GM23338 (cell line): ENCODE measurements around the gene TRMT61A. TPM values are rescaled to one million over a fixed set of nuclear protein-coding genes. Genes with fewer than 3 reads are reported as not detected.

Source experiments
- ATAC-seq: fragments of 200-7000 bp; cut with Tn5 transposase; 3 replicates; pipeline ENCODE4 v1.9.1; 2020
- DNase-seq: peaks from one replicate; pipeline ENCODE4 v3.0.0-alpha.2; 2015; ENCODE audit warnings: low spot score
- H2AFZ ChIP-seq: fragments of 200-600 bp; sonication (generic); 2 replicates; pipeline ENCODE4 v1.8.0; 2016; ENCODE audit warnings: antibody characterized with exemption, mild to moderate bottlenecking, moderate library complexity
- H3F3A ChIP-seq: fragments of 200-600 bp; sonication (generic); replicated peaks from 2 replicates; pipeline ENCODE4 v1.8.0; 2017; ENCODE audit warnings: antibody characterized with exemption, mixed run types, low read depth
- H3K27ac ChIP-seq: fragments of 200-600 bp; sonication (generic); 2 replicates; pipeline ENCODE4 v1.6.1; 2016; ENCODE audit warnings: low read depth
- H3K27me3 ChIP-seq: fragments of 200-600 bp; sonication (generic); 2 replicates; pipeline ENCODE4 v1.8.0; 2016; ENCODE audit warnings: mild to moderate bottlenecking, mixed run types, moderate library complexity; ENCODE audit not compliant: insufficient read depth
- H3K36me3 ChIP-seq: fragments of 200-600 bp; sonication (generic); 2 replicates; pipeline ENCODE4 v1.8.0; 2016; ENCODE audit warnings: mild to moderate bottlenecking; ENCODE audit not compliant: insufficient read depth
- H3K4me1 ChIP-seq: fragments of 200-600 bp; sonication (generic); 2 replicates; pipeline ENCODE4 v1.8.0; 2016; ENCODE audit warnings: mild to moderate bottlenecking, moderate library complexity; ENCODE audit not compliant: insufficient read depth
- H3K4me2 ChIP-seq: fragments of 200-600 bp; sonication (generic); 2 replicates; pipeline ENCODE4 v1.7.1; 2017; ENCODE audit warnings: mixed run types
- H3K4me3 ChIP-seq: fragments of 200-600 bp; sonication (generic); 2 replicates; pipeline ENCODE4 v1.6.1; 2016; ENCODE audit warnings: mixed run types
- H3K79me2 ChIP-seq: fragments of 200-600 bp; sonication (generic); replicated peaks from 2 replicates; pipeline ENCODE4 v1.8.0; 2017; ENCODE audit warnings: mild to moderate bottlenecking; ENCODE audit not compliant: insufficient read depth
- H3K9me2 ChIP-seq: fragments of 200-600 bp; sonication (generic); 2 replicates; pipeline ENCODE4 v1.8.0; 2017; ENCODE audit not compliant: insufficient read depth
- H4K20me1 ChIP-seq: fragments of 200-600 bp; sonication (generic); replicated peaks from 2 replicates; pipeline ENCODE4 v1.8.0; 2017; ENCODE audit warnings: mild to moderate bottlenecking; ENCODE audit not compliant: insufficient read depth
- H3K27ac Mint-ChIP-seq: 2 replicates; pipeline ENCODE4 v1.8.0; 2020; ENCODE audit warnings: inconsistent platforms, mild to moderate bottlenecking, moderate library complexity, mixed read lengths
- H3K27me3 Mint-ChIP-seq: 3 replicates; pipeline ENCODE4 v1.8.0; 2022; ENCODE audit warnings: low read depth, mild to moderate bottlenecking, moderate library complexity, mixed read lengths, inconsistent platforms; ENCODE audit not compliant: insufficient read depth, poor library complexity
- H3K36me3 Mint-ChIP-seq: 3 replicates; pipeline ENCODE4 v1.8.0; 2021; ENCODE audit warnings: low read depth, mild to moderate bottlenecking, inconsistent platforms, moderate library complexity, mixed read lengths
- H3K4me1 Mint-ChIP-seq: 3 replicates; pipeline ENCODE4 v1.8.0; 2020; ENCODE audit warnings: mild to moderate bottlenecking, inconsistent platforms, mixed read lengths
- H3K4me3 Mint-ChIP-seq: 3 replicates; pipeline ENCODE4 v1.8.0; 2021; ENCODE audit warnings: moderate library complexity, mild to moderate bottlenecking, inconsistent platforms, mixed read lengths
- H3K9me3 Mint-ChIP-seq: 3 replicates; pipeline ENCODE4 v1.8.0; 2020; ENCODE audit warnings: moderate library complexity, mild to moderate bottlenecking, inconsistent platforms, mixed read lengths
- CREB1 ChIP-seq: fragments of 250-450 bp; sonication (Bioruptor Pico); IDR thresholded peaks from 2 replicates; pipeline ENCODE4 v1.5.0; 2020; ENCODE audit warnings: low read depth, mild to moderate bottlenecking, moderate library complexity
- CTCF ChIP-seq, 2 experiments: fragments of 200-600 bp in 1 of 2; sonication (generic) in 1 of 2; conservative IDR thresholded peaks; 2 replicates each; pipeline versions ENCODE4 v1.5.1 to v1.6.1; 2016 to 2017; ENCODE audit warnings: antibody characterized with exemption in 2 of 2, low read depth in 2 of 2, mild to moderate bottlenecking in 2 of 2, moderate library complexity in 1 of 2
- ETS1 ChIP-seq: IDR thresholded peaks from 2 replicates; pipeline ENCODE4 v1.6.1; 2016; ENCODE audit warnings: antibody characterized with exemption
- EZH2 ChIP-seq: fragments of 200-600 bp; sonication (generic); IDR thresholded peaks from one replicate; pipeline ENCODE4 v1.8.0; 2017; ENCODE audit warnings: antibody characterized with exemption, mild to moderate bottlenecking, low read depth; ENCODE audit not compliant: unreplicated experiment
- EZH2phosphoT487 ChIP-seq: fragments of 200-600 bp; sonication (generic); IDR thresholded peaks from one replicate; pipeline ENCODE4 v1.8.1; 2018; ENCODE audit warnings: antibody characterized with exemption; ENCODE audit not compliant: unreplicated experiment
- JUNB ChIP-seq: IDR thresholded peaks from one replicate; pipeline ENCODE4 v1.6.1; 2016; ENCODE audit warnings: antibody characterized with exemption; ENCODE audit not compliant: unreplicated experiment
- NANOG ChIP-seq: IDR thresholded peaks from 2 replicates; pipeline ENCODE4 v1.6.1; 2016; ENCODE audit warnings: antibody characterized with exemption, borderline replicate concordance
- POLR2AphosphoS5 ChIP-seq: IDR thresholded peaks from 2 replicates; pipeline ENCODE4 v1.6.1; 2016; ENCODE audit warnings: antibody characterized with exemption, low read depth
- REST ChIP-seq: IDR thresholded peaks from one replicate; pipeline ENCODE4 v1.6.1; 2018; ENCODE audit warnings: antibody characterized with exemption; ENCODE audit not compliant: unreplicated experiment
- STAT1 ChIP-seq: IDR thresholded peaks from one replicate; pipeline ENCODE4 v1.6.1; 2016; ENCODE audit warnings: antibody characterized with exemption; ENCODE audit not compliant: unreplicated experiment
- ZNF114 ChIP-seq: fragments of 250-450 bp; sonication (Bioruptor Pico); IDR thresholded peaks from 2 replicates; pipeline ENCODE4 v1.5.0; 2020; ENCODE audit warnings: mild to moderate bottlenecking, moderate library complexity
- ZNF331 ChIP-seq: fragments of 250-450 bp; sonication (Bioruptor Pico); IDR thresholded peaks from 2 replicates; pipeline ENCODE4 v1.5.0; 2020; ENCODE audit warnings: low read depth, mild to moderate bottlenecking, moderate library complexity
- polyA plus RNA-seq: library from polyadenylated mRNA; unstranded; fragments of >200 nt; fragmentation: Nextera tagmentation; extraction: Ambion mirVana; gene quantifications from 2 replicates; pipeline ENCODE4 v1.2.1, GENCODE V29; 2016
- total RNA-seq: library from RNA; depleted of rRNA; stranded (reverse); fragments of >200 nt; shearing (Covaris generic); gene quantifications from 2 replicates; pipeline ENCODE4 v1.2.3, GENCODE V29; 2014
- TF ChIP-seq, protein P1 (sequence below): fragments of 250-450 bp; sonication (Bioruptor Pico); IDR thresholded peaks from 2 replicates; pipeline ENCODE4 v1.5.0; 2020; ENCODE audit warnings: mild to moderate bottlenecking, moderate library complexity

Gene TRMT61A
- total and polyA plus RNA-seq, 2 experiments from 2014 or later, result 13.4 to 28.2 TPM

DNA sequence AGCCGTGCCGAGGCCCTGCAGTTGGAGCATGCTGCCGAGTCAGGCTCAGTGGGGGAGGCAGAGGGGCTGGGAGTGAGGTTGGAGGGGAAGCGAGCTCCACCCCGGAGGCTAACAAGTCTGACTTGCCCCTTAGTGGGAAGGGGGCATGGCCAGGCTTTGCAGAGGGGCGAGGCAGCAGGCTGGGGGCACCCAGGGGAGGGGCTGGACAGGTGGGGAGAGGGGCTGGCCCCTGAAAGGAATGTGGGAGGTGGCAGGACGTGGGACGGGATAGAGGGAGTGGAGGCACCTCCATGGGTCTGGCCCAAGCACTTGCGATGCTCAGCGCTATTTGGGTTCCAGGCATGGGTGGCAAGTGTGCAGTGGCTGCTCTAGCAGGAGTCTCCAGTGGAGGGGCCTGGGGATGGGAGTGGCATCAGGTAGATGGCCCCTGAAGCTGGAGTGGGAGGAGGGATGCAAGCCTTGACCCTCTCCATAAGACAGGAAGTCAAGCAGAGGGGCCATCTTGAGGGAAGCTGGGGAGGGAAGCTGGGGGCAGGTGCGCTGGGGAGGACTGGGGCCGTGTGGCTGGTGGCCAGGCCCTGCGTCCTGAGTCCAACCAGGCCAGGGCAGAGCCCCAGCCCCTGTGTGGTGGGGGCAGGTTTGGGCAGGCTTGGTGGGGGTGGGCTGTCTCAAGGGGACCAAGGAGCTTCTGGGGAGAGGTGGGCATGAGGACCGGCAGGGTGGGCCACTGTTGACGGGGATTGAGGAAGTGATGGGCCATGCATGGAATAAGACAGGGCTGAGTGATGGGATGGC, 2.6 kb downstream of the TRMT61A start:
- no peak for TF ChIP-seq CTCF (conservative IDR thresholded peaks at IDR 0.05; ENCODE audit: low read depth in 2 of 2)
- no peak for TF ChIP-seq POLR2AphosphoS5
- TF ChIP-seq ZNF114, result no peak
- no peak for TF ChIP-seq ETS1
- TF ChIP-seq ZNF331, result no peak
- no peak for TF ChIP-seq EZH2phosphoT487
- TF ChIP-seq, protein P1, sequence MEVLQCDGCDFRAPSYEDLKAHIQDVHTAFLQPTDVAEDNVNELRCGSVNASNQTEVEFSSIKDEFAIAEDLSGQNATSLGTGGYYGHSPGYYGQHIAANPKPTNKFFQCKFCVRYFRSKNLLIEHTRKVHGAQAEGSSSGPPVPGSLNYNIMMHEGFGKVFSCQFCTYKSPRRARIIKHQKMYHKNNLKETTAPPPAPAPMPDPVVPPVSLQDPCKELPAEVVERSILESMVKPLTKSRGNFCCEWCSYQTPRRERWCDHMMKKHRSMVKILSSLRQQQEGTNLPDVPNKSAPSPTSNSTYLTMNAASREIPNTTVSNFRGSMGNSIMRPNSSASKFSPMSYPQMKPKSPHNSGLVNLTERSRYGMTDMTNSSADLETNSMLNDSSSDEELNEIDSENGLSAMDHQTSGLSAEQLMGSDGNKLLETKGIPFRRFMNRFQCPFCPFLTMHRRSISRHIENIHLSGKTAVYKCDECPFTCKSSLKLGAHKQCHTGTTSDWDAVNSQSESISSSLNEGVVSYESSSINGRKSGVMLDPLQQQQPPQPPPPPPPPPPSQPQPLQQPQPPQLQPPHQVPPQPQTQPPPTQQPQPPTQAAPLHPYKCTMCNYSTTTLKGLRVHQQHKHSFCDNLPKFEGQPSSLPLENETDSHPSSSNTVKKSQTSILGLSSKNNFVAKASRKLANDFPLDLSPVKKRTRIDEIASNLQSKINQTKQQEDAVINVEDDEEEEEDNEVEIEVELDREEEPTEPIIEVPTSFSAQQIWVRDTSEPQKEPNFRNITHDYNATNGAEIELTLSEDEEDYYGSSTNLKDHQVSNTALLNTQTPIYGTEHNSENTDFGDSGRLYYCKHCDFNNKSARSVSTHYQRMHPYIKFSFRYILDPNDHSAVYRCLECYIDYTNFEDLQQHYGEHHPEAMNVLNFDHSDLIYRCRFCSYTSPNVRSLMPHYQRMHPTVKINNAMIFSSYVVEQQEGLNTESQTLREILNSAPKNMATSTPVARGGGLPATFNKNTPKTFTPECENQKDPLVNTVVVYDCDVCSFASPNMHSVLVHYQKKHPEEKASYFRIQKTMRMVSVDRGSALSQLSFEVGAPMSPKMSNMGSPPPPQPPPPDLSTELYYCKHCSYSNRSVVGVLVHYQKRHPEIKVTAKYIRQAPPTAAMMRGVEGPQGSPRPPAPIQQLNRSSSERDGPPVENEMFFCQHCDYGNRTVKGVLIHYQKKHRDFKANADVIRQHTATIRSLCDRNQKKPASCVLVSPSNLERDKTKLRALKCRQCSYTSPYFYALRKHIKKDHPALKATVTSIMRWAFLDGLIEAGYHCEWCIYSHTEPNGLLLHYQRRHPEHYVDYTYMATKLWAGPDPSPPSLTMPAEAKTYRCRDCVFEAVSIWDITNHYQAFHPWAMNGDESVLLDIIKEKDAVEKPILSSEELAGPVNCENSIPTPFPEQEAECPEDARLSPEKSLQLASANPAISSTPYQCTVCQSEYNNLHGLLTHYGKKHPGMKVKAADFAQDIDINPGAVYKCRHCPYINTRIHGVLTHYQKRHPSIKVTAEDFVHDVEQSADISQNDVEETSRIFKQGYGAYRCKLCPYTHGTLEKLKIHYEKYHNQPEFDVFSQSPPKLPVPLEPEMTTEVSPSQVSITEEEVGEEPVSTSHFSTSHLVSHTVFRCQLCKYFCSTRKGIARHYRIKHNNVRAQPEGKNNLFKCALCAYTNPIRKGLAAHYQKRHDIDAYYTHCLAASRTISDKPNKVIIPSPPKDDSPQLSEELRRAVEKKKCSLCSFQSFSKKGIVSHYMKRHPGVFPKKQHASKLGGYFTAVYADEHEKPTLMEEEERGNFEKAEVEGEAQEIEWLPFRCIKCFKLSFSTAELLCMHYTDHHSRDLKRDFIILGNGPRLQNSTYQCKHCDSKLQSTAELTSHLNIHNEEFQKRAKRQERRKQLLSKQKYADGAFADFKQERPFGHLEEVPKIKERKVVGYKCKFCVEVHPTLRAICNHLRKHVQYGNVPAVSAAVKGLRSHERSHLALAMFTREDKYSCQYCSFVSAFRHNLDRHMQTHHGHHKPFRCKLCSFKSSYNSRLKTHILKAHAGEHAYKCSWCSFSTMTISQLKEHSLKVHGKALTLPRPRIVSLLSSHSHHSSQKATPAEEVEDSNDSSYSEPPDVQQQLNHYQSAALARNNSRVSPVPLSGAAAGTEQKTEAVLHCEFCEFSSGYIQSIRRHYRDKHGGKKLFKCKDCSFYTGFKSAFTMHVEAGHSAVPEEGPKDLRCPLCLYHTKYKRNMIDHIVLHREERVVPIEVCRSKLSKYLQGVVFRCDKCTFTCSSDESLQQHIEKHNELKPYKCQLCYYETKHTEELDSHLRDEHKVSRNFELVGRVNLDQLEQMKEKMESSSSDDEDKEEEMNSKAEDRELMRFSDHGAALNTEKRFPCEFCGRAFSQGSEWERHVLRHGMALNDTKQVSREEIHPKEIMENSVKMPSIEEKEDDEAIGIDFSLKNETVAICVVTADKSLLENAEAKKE, result no peak
- TF ChIP-seq JUNB, result no peak
- TF ChIP-seq CREB1 (CRISPR knock-in tag), result no peak
- TF ChIP-seq EZH2, result no peak
- no peak for TF ChIP-seq REST
- TF ChIP-seq NANOG, result no peak
- no peak for TF ChIP-seq STAT1
- ATAC-seq (no peak), DNase-seq (no peak)
- peaks cover 16% of the 10 kb centered on the region for H3K27me3 Mint-ChIP-seq
- H3K9me2 ChIP-seq, result no peaks in the 10 kb centered on the region
- no peak overlapping the region for H3K4me3 ChIP-seq
- peaks cover 4% of the 10 kb centered on the region; the same call in 1 of the 2 replicates for H3K4me1 ChIP-seq
- no peak overlapping the region for H3K4me2 ChIP-seq
- no peak overlapping the region for H3K4me3 Mint-ChIP-seq
- peaks cover 4% of the 10 kb centered on the region; the same call in 1 of the 3 replicates for H3K36me3 Mint-ChIP-seq
- H2AFZ ChIP-seq, result no peak overlapping the region
- no peak overlapping the region for H3K27ac Mint-ChIP-seq
- H3K4me1 Mint-ChIP-seq, result peaks cover 19% of the 10 kb centered on the region
- H3K27ac ChIP-seq, result no peak overlapping the region
- H3K79me2 ChIP-seq, result peaks cover 22% of the 10 kb centered on the region
- H3K36me3 ChIP-seq, result no peaks in the 10 kb centered on the region
- H4K20me1 ChIP-seq, result peaks cover 10% of the 10 kb centered on the region
- H3F3A ChIP-seq, result 0 out of 2 replicates have a peak, but pooled peaks cover 6% of the 10 kb centered on the region
- H3K27me3 ChIP-seq, result no peaks in the 10 kb centered on the region
- no peaks in the 10 kb centered on the region; the same call in 2 of the 3 replicates for H3K9me3 Mint-ChIP-seq
